ENCODE measurements around the gene FIBP. TPM values are rescaled to one million over a fixed set of nuclear protein-coding genes. Genes with fewer than 3 reads are reported as not detected.

Gene FIBP
- total RNA-seq, 1 donor from 2014 or later: 42.3 TPM

- ATAC-seq: no peak
These were observed 54.1 kb downstream of the FIBP start for GRCh38 chr11:65834202-65834601.

Other genes starting within 250 kb of the FIBP start
- gene RELA, start 225.6 kb downstream of the FIBP start, total RNA-seq: 50.3 TPM
- 47.3 TPM for gene KAT5, start 176.2 kb downstream of the FIBP start, total RNA-seq
- gene RNASEH2C, start 167.7 kb downstream of the FIBP start, total RNA-seq: 28.7 TPM
- gene AP5B1, start 107.5 kb downstream of the FIBP start, total RNA-seq: 18.2 TPM
- 49.0 TPM for gene OVOL1, start 101.4 kb downstream of the FIBP start, total RNA-seq
- 0.12 TPM for gene SNX32, start 54.5 kb downstream of the FIBP start, total RNA-seq
- 645 TPM for gene CFL1, start 30.3 kb downstream of the FIBP start, total RNA-seq
- 20.4 TPM for gene MUS81, start 28.0 kb downstream of the FIBP start, total RNA-seq
- 4.6 TPM for gene EFEMP2, start 15.7 kb downstream of the FIBP start, total RNA-seq
- gene CTSW, start 8.6 kb downstream of the FIBP start, total RNA-seq: not detected
- 15.3 TPM for gene CCDC85B, start 2.2 kb upstream of the FIBP start, total RNA-seq
- gene FOSL1, start 11.9 kb upstream of the FIBP start, total RNA-seq: 28.9 TPM
- 16.9 TPM for gene C11orf68, start 30.6 kb upstream of the FIBP start, total RNA-seq
- gene DRAP1, start 31.0 kb upstream of the FIBP start, total RNA-seq: 76.2 TPM
- gene TSGA10IP, start 57.0 kb upstream of the FIBP start, total RNA-seq: not detected
- gene SART1, start 73.3 kb upstream of the FIBP start, total RNA-seq: 29.7 TPM
- gene EIF1AD, start 113.7 kb upstream of the FIBP start, total RNA-seq: 23.0 TPM
- gene BANF1, start 114.0 kb upstream of the FIBP start, total RNA-seq: 145 TPM
- 9.2 TPM for gene CST6, start 123.5 kb upstream of the FIBP start, total RNA-seq
- gene CATSPER1, start 138.0 kb upstream of the FIBP start, total RNA-seq: not detected
- gene GAL3ST3, start 160.7 kb upstream of the FIBP start, total RNA-seq: not detected
- gene SF3B2, start 163.9 kb upstream of the FIBP start, total RNA-seq: 76.7 TPM
- 41.7 TPM for gene PACS1, start 181.8 kb upstream of the FIBP start, total RNA-seq

Measured in esophagus mucosa (tissue), 1 donor.